Measurements from ENCODE around the gene RNASE11.
"Not testable (repeated sequence)": the region's sequence is repeated elsewhere in the genome, so short reads cannot be mapped to it uniquely, and the experiment has no call there.

DNA sequence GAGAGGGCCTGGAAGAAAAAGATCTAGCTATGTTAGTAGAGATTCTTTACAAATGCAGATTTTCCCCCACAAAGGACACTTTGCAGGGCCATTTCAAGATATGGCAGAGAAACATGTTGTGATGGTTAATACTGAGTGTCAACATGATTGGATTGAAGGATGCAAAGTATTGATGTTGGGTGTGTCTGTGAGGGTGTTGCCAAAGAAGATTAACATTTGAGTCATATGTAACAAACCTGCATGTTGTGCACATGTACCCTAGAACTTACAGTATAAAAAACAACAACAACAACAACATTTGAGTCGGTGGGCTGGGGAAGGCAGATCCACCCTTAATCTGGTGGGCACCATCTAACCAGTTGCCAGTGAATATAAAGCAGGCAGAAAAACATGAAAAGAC, 20.6 kb downstream of the RNASE11 start:
- TF ChIP-seq, protein P1, sequence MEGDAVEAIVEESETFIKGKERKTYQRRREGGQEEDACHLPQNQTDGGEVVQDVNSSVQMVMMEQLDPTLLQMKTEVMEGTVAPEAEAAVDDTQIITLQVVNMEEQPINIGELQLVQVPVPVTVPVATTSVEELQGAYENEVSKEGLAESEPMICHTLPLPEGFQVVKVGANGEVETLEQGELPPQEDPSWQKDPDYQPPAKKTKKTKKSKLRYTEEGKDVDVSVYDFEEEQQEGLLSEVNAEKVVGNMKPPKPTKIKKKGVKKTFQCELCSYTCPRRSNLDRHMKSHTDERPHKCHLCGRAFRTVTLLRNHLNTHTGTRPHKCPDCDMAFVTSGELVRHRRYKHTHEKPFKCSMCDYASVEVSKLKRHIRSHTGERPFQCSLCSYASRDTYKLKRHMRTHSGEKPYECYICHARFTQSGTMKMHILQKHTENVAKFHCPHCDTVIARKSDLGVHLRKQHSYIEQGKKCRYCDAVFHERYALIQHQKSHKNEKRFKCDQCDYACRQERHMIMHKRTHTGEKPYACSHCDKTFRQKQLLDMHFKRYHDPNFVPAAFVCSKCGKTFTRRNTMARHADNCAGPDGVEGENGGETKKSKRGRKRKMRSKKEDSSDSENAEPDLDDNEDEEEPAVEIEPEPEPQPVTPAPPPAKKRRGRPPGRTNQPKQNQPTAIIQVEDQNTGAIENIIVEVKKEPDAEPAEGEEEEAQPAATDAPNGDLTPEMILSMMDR (IDR thresholded peaks at IDR 0.05): not testable (repeated sequence)
- TF ChIP-seq EZH2 (IDR thresholded peaks at IDR 0.05; ENCODE audit: borderline replicate concordance, insufficient read depth, low read depth, low read length, poor library complexity, severe bottlenecking): not testable (repeated sequence)
